GM21717 (cell line): ENCODE measurements around the gene TCFL5.

Experiments used
- ATAC-seq: cut with Tn5 transposase; IDR thresholded peaks from one replicate; pipeline ENCODE4 v1.9.1; 2021; ENCODE audit warnings: mild to moderate bottlenecking, moderate library complexity; ENCODE audit not compliant: unreplicated experiment

TCFL5 gene

DNA sequence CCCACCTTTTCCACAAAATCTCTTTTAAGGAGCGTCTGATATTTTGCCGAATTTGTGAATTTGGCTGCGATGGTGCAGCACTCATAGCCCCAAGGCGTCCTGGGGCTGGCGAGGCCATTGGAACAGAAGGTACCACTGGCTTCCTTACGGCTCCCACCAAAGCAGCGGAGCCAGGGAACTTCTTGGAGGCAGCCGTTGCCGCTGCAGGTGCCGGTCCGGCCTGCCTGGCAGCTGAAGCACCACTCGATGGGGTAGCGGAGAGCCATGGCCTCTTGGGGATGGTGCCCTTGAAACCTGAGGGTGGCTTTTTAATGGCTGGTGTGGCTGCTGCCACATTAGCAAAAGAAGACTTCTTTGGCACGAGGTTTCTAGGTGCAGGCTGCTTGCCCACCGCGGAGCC lies 34.9 kb upstream of the TCFL5 start:
- ATAC-seq: no peak

DNA sequence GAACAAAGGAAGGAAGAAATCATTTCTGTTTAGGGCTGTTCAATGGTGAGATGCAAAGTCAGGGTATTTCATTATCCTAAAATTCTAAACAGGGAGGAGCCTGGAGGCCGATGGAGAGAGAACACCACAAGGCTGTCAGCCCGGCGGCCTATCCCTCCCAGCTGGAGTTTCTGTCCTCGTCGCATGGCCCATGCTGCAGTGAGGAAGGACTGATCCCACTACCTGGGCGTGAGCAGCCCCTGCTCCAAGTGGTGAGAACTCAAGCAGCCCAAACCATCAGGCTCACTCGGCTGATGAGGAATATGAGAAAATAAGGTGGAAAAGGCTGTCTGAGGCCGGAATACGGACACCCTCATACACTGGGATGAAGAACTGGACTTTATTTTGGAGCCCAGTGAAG lies 33.9 kb upstream of the TCFL5 start:
- ATAC-seq: no peak

DNA sequence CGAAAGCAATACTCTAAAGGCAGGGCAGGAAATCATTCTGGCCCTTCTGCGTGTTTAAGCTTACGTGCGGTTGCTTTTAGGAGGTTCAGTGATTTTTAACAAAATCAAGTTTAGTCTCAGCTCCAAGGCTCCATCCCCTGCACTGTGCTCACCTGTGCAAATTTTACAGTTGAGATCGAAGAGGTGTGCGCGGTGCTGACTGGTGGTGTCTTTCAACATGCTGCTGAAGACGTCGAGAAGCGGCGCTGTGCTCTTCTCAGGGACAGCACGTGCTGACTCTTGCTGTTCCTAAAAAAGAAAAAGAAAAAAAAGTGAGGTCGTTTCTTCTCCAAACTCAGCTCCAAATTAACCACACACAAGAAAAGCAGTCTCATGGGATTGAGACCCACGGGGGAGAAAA lies 32.6 kb upstream of the TCFL5 start:
- ATAC-seq: no peak

- no peak for ATAC-seq
These were observed 32.1 kb upstream of the TCFL5 start for GRCh38 chr20:62893700-62894099.

DNA sequence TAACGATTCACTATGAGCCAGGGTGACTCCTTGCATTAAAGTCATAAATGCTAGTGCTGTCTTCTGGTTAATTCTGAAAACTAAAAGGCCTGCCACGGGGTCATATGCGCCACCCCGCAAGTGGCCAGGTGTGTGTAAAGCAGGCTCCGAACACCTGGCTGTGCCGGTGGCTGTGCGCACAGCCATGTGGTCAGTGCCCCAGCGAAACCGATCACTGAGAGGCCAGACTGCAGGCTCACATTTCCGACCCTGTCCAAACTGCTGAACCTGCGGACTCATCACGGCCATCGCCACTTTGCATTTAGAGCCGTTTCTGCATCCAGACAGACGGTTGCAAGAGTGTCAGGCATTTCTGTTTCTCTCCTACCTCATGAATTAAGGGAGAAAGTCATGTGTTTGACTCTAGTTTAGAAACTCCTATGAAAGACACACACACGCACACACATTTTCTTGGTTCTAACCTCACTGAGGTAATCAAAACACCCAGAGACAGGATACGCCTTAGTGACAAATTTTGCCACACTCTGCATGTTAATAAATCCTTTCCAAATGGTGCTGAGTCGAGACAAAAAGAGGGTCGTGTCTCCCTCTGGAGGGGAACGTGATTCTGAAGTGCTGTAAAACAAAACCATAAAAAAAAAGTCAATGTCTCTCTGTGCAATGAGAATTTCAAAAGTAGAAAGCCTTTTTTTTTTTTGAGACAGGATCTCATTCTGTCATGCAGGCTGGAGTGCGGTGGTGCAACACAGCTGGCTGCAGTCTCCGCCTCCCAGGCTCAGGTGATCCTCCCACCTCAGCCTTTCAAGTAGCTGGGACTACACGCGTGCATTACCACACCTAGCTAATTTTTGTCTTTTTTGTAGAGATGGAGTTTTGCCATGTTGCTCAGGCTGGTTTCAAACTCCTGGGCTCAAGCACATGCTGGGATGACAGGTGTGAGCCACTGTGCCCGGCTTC lies 31.0 kb upstream of the TCFL5 start:
- no peak for ATAC-seq

GRCh38 chr20:62891111-62891510 lies 29.5 kb upstream of the TCFL5 start:
- ATAC-seq: no peak

- ATAC-seq: no peak
These were observed 28.8 kb upstream of the TCFL5 start for GRCh38 chr20:62890444-62890843.

DNA sequence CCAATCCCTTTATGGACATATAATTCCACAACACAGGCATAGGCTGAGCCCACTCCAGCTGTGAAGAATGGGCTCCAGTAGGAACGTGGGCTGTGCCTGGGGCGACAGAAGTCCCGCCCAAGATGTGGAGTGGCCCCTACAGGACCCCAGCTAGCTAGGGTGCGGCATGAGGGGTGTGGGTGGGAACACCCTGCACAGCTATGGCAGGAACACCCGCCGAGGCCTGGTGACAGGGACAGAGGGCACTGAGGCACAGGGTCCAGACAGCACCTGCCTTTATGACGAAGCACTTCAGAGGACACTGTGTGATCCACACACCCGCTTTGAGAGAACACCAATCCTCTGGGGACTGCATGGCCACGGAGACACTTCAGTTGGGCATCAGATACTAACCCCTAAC lies 28.2 kb upstream of the TCFL5 start:
- no peak for ATAC-seq

- ATAC-seq: no peak
These were observed 27.8 kb upstream of the TCFL5 start for GRCh38 chr20:62889411-62889810.

GRCh38 chr20:62888910-62889309 lies 27.3 kb upstream of the TCFL5 start:
- ATAC-seq: no peak

- no peak for ATAC-seq
These were observed 26.8 kb upstream of the TCFL5 start for GRCh38 chr20:62888406-62888805.

GRCh38 chr20:62887860-62888239 lies 26.2 kb upstream of the TCFL5 start:
- ATAC-seq: no peak

DNA sequence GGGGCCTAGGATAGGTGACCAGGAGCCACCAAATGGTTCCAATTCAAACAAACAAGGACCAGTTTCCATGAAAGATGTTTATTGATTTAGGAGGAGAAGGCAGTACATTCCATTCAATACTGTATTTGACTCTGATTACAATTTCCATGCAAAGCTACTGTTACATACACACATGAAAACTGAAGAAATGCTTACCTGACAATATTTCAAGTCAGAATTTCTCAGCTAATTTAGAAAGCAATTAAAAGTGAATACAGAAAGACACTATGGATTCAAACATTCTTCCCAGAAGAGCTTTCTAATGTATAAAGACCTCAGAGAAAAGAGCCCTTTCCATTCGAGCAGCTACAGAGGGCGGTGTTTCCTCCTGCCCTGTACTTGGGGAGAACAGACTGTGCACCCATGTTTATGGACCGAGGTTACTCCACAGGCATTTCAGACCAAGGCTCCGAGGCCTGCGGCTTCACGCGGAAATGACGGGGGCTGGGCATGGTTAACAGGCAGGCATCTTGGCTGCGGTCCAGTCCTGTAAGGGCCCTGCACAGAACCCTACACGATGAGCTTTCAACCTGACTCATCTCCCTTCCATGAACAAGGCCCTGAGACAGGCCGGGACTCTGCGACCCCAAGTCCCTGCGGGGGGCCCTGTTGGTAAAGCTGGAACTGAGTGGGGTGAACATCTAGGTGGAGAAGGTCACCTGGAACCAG lies 25.7 kb upstream of the TCFL5 start:
- no peak for ATAC-seq

DNA sequence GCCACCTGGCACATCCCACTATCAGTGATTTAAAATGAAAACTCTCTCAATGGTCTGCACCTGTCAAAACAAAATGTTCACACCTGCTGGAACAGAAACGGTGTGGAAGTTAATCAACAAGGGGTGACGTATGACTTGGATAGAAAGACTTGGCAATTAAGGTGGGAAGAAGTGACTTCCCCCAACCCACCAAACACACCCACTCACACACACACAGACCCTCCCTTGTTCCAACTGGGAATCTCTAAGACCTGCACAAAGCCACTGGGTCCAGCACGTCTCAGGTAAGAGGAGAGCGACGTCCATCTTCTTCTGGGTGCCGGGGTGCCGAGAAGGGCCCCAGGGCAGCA lies 25.1 kb upstream of the TCFL5 start:
- no peak for ATAC-seq

DNA sequence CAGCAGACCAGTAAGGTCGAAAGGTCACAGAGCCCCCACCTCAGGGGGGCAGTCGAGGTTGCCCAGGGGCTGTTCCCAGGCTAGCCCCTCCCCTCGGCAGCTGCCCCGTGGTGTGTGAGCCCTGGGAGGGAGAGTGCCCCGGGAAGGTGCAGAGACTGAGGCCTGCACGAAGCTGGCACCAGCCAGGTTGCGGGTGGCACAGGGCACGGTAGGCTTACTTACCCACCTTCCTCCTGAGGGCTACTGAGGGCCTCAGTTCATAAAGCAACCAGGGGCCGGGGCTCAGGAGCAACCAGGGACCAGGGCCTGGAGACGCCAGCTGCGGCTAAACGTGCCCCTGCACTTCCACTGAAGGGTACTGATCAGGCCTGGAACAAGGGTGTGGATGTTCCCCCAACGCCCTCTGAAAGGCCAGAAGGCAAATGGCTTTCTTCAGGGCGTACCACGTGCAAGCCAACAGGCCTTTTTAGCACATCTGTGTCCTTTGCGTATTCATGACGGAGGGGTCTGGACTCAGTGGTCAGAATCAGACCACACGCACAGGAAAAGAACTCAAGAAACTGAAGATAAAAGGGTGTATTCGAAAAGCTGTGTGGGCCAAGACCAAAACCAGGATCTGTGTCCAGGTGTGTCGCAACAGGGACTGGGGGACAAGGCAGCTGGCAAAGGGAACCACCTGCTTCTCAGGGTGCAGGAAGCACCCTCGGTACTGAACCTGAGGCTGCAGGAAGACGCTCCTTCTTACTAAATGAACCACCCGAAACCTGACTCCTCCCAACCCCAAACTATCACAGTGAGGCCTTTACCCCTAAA lies 24.5 kb upstream of the TCFL5 start:
- ATAC-seq: no peak

DNA sequence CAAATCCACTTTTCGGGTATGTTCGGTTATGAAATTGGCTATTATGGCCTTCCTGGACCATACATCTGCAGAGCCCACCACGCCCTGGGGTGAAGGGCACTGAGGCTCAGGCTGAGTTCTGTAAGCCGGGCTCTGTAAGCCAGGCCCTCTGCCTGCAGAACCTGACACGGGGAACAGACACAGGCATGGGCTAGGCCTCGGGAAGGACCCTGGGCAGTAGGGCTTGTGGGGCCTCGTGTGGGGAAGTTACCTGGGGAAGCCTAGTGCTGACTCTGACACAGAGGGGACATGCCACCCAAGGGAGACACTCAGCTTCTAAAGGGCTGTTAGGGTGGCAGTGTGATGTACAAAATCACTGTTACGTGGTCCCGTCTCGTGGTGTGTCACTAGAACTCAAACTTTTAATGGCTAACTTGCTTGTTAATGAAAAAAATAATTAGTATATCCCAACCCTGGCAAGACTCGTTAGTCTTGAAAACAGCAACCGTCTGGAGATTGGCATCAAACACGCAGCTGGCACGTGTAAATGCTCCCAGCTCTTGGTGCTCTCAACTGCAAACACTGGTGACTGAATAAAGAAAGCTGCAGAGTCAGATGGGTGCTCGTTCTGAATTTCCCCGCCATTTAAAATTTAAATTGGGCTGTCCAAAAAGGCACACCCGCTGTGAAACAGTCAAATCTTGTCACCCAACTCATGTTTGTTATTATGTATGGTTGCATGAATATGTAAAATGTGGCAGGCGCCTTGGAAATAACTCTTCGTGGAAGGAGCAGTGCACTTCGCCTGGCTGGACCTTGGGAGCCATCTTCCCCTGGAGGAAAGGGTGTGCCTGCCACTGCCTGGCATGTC lies 23.6 kb upstream of the TCFL5 start:
- ATAC-seq: no peak

DNA sequence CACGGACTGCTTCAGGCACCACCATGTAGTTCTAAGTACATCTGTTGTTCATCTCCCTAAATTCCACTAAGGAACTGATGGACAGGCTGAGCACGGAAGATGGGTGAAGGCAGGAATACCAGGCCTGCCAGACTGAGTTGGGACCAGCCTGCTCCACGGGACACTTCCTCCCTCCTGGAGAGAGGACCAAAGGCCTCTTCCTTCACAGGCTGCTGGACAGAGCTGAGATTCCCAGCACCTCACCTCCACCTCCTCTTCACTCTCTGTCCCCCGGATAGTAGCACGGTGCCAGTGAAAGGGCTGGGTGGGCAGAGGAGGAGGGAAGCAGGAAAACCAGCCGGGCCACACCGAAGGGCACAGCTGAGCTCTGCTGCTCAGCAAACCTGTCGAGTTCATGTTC lies 22.9 kb upstream of the TCFL5 start:
- no peak for ATAC-seq

GRCh38 chr20:62882426-62882825 lies 20.8 kb upstream of the TCFL5 start:
- no peak for ATAC-seq

DNA sequence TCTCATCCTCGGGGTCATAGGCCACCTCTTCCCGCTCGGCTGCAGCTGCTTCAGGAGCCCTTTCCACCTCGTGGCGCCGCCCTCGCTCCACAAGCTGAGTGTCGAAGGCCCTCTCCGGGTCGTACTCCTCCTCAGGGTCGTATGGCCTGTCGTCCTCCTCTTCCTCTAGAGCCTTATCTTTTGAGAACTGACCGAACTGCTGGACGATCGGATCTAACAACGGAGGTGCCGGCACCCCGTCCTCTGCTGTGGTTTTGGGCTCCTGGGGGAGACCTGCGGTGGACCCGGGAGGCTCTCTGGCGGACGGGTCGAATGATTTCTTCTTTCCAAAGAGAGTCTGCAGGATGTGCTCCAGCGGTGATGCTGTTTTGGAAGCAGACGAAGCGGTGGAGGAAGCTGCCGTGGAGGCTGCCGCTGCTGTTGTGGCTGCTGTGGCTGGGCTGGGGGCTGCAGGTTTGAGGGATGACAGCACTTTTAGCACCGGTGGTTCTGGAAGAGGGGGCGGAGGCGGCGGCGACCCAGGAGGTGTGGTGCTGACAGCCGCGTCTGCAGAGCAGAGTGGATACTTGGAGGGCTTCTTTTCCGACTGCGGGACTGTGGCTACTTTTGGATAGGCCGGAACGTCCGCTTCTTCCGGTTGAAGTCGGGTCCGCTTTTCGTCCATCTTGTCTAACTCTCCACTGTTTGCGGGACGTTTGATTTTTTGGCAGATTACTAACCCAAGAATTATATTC lies 20.2 kb upstream of the TCFL5 start:
- ATAC-seq: no peak
